ENCODE measurements around the gene METRN. TPM values are rescaled to one million over a fixed set of nuclear protein-coding genes. Genes with fewer than 3 reads are reported as not detected.
A peak's percentile ranks its signal among the peaks of the same experiment; 100 is the strongest.
"Not testable (repeated sequence)": the region's sequence is repeated elsewhere in the genome, so short reads cannot be mapped to it uniquely, and the experiment has no call there.

The METRN gene
- total and polyA plus RNA-seq, 7 experiments from 2014 or later = 3.7 to 5.1 (median 4.8) TPM

- Mint-ChIP-seq H3K27ac (peak overlapping the region in 4 of 9 donors; percentile 20 to 78 (median 52)), H3K4me1 (peaks cover 0 to 16% (median 6%) of the 10 kb centered on the region in 7 donors), H3K36me3 (peaks cover 0 to 12% (median under 1%) of the 10 kb centered on the region in 5 donors), H3K4me3 (peak overlapping the region; percentile 63 to 85 (median 80)), H3K9me3 (no peaks in the 10 kb centered on the region), H3K27me3 (no peaks in the 10 kb centered on the region)
- CTCF ChIA-PET = interaction anchor here (1.0 to 3.8 kb wide), 3 partner anchors 10 to 28 kb away, joined by 3 to 15 read pairs (median 5); partner anchors contain the start of genes CCDC78 and HAGHL
- no peak for DNase-seq
- Histone ChIP-seq H3K27me3 (ENCODE audit: control insufficient read depth in 2 of 2, insufficient read depth in 2 of 2, low read length in 2 of 2) (no peaks in the 10 kb centered on the region), H3K4me1 (ENCODE audit: control insufficient read depth in 2 of 2, insufficient read depth in 2 of 2, low read length in 2 of 2) (peaks cover 4 to 10% of the 10 kb centered on the region in 2 donors), H3K36me3 (ENCODE audit: control insufficient read depth in 2 of 3, insufficient read depth in 3 of 3, low read length in 3 of 3) (peaks cover 0 to 29% (median 3%) of the 10 kb centered on the region in 3 experiments), H3K4me3 (ENCODE audit: low read length) (peak overlapping the region; percentile 81), H3K27ac (ENCODE audit: low read depth, low read length) (peak overlapping the region; percentile 86), H3K9me3 (ENCODE audit: control insufficient read depth in 2 of 3, low read length in 3 of 3) (no peaks in the 10 kb centered on the region)
- ATAC-seq = peak; percentile 3
- intact Hi-C loops (cut with micrococcal nuclease) = loop anchor here (2.0 kb wide), 5 partner anchors 14 to 340 kb away; partner anchors contain the start of genes CCDC78 (in 1 of the 2), CHTF18 (in 1 of the 2), DECR2 (in 1 of the 2) and HAGHL (in 1 of the 2)
- POLR2A ChIA-PET = interaction anchor here (1.1 to 2.5 kb wide), 7 partner anchors 9 to 48 kb away, joined by 3 to 11 read pairs (median 4); partner anchors contain the start of genes ANTKMT, CCDC78, CHTF18 and RPUSD1
These were observed 25.5 kb downstream of the METRN start for GRCh38 chr16:740459-740763.

GRCh38 chr16:740764-741505 is 26.0 kb downstream of the METRN start, which contains the start of gene CIAO3:
TSS of gene CIAO3 (minus strand) at chr16:740997. CDS start at chr16:740985, 12 bp downstream.
- POLR2A ChIA-PET = interaction anchor here (1.0 to 2.5 kb wide), 9 partner anchors 8 to 47 kb away, joined by 3 to 11 read pairs (median 4); partner anchors contain the start of genes ANTKMT, CCDC78, CHTF18 and RPUSD1
- peaks cover 0 to 16% (median 5%) of the 10 kb centered on the region in 7 donors for H3K4me1 Mint-ChIP-seq
- Histone ChIP-seq H3K27me3 (ENCODE audit: control insufficient read depth in 2 of 2, insufficient read depth in 2 of 2, low read length in 2 of 2) (no peaks in the 10 kb centered on the region), H3K36me3 (ENCODE audit: control insufficient read depth in 2 of 3, insufficient read depth in 3 of 3, low read length in 3 of 3) (peaks cover 0 to 25% (median 2%) of the 10 kb centered on the region in 3 experiments), H3K4me3 (ENCODE audit: low read length) (peak within 1 kb of the TSS; percentile 81), H3K27ac (ENCODE audit: low read depth, low read length) (peak within 1 kb of the TSS; percentile 86), H3K9me3 (ENCODE audit: control insufficient read depth in 2 of 3, low read length in 3 of 3) (no peaks in the 10 kb centered on the region), H3K4me1 (ENCODE audit: control insufficient read depth in 2 of 2, insufficient read depth in 2 of 2, low read length in 2 of 2) (peaks cover 4 to 10% of the 10 kb centered on the region in 2 donors)
- peak within 1 kb of the TSS; percentile 63 to 85 (median 80) for H3K4me3 Mint-ChIP-seq
- H3K36me3 Mint-ChIP-seq = peaks cover 0 to 11% (median 0%) of the 10 kb centered on the region in 5 donors
- H3K27ac Mint-ChIP-seq = peak within 1 kb of the TSS in 7 of 9 donors; percentile 26 to 81 (median 77)
- H3K9me3 Mint-ChIP-seq = no peaks in the 10 kb centered on the region
- CTCF ChIA-PET = interaction anchor here (0.7 to 3.8 kb wide), 7 partner anchors 9 to 608 kb away, joined by 3 to 15 read pairs (median 3); partner anchors contain the start of genes CCDC78 and HAGHL
- ATAC-seq (peak; percentile 93), DNase-seq (peak; percentile 85 to 99 (median 91))
- intact Hi-C loops (cut with micrococcal nuclease) = loop anchor here (1.0 to 2.0 kb wide), 8 partner anchors 13 to 340 kb away; partner anchors contain the start of genes CHTF18 (in 2 of the 2), RPUSD1 (in 2 of the 2), CCDC78 (in 1 of the 2) and DECR2 (in 1 of the 2)
- no peaks in the 10 kb centered on the region for H3K27me3 Mint-ChIP-seq

GRCh38 chr16:741986-742629 is 27.2 kb downstream of the METRN start:
- Histone ChIP-seq H3K4me1 (ENCODE audit: control insufficient read depth in 2 of 2, insufficient read depth in 2 of 2, low read length in 2 of 2) (peaks cover 4 to 10% of the 10 kb centered on the region in 2 donors), H3K36me3 (ENCODE audit: control insufficient read depth in 2 of 3, insufficient read depth in 3 of 3, low read length in 3 of 3) (peaks cover 0 to 13% (median 0%) of the 10 kb centered on the region in 3 experiments), H3K9me3 (ENCODE audit: control insufficient read depth in 2 of 3, low read length in 3 of 3) (no peaks in the 10 kb centered on the region), H3K27ac (ENCODE audit: low read depth, low read length) (no peak overlapping the region), H3K4me3 (ENCODE audit: low read length) (no peak overlapping the region), H3K27me3 (ENCODE audit: control insufficient read depth in 2 of 2, insufficient read depth in 2 of 2, low read length in 2 of 2) (no peaks in the 10 kb centered on the region)
- H3K4me1 Mint-ChIP-seq = peaks cover 0 to 16% (median 5%) of the 10 kb centered on the region in 7 donors
- H3K4me3 Mint-ChIP-seq = peak overlapping the region in 9 of 10 donors; percentile 31 to 82 (median 65)
- ChIA-PET CTCF (interaction anchor here (0.7 to 3.8 kb wide), 3 partner anchors 8 to 30 kb away, joined by 3 to 15 read pairs (median 4); no protein-coding TSS in a partner anchor), POLR2A (interaction anchor here (0.7 to 1.7 kb wide), 2 partner anchors 14 to 21 kb away, joined by 3 to 5 read pairs; partner anchors contain the start of gene ANTKMT)
- peaks cover 0 to 10% (median 0%) of the 10 kb centered on the region in 5 donors for H3K36me3 Mint-ChIP-seq
- peak overlapping the region in 2 of 9 donors; percentile 26 to 38 for H3K27ac Mint-ChIP-seq
- no peaks in the 10 kb centered on the region for H3K9me3 Mint-ChIP-seq
- no peak for ATAC-seq
- no peaks in the 10 kb centered on the region for H3K27me3 Mint-ChIP-seq
- no peak for DNase-seq
- intact Hi-C loops (cut with micrococcal nuclease) = loop anchor here (1.0 to 2.0 kb wide), 8 partner anchors 14 to 341 kb away; partner anchors contain the start of genes CHTF18 (in 2 of the 2), RPUSD1 (in 2 of the 2), CCDC78 (in 1 of the 2) and DECR2 (in 1 of the 2)

- DNase-seq; ATAC-seq; intact Hi-C loops (cut with micrococcal nuclease); H3K9me3 ChIP-seq (ENCODE audit: control insufficient read depth in 2 of 3, low read length in 3 of 3); H3K27ac Mint-ChIP-seq; H3K4me1 ChIP-seq (ENCODE audit: control insufficient read depth in 2 of 2, insufficient read depth in 2 of 2, low read length in 2 of 2); H3K4me3 ChIP-seq (ENCODE audit: low read length); H3K9me3 Mint-ChIP-seq; H3K27ac ChIP-seq (ENCODE audit: low read depth, low read length); H3K36me3 Mint-ChIP-seq; H3K36me3 ChIP-seq (ENCODE audit: control insufficient read depth in 2 of 3, insufficient read depth in 3 of 3, low read length in 3 of 3); H3K27me3 Mint-ChIP-seq; H3K27me3 ChIP-seq (ENCODE audit: control insufficient read depth in 2 of 2, insufficient read depth in 2 of 2, low read length in 2 of 2): not testable (repeated sequence)
- CTCF ChIA-PET = interaction anchor here (3.8 kb wide), 1 partner anchor 31 kb away, joined by 15 read pairs; no protein-coding TSS in a partner anchor
- POLR2A ChIA-PET = interaction anchor here (0.6 to 0.7 kb wide), 2 partner anchors 22 to 28 kb away, joined by 3 read pairs; partner anchors contain the start of genes ANTKMT and METRN
- Mint-ChIP-seq H3K4me3 (peak overlapping the region in 1 of 10 donors; percentile 56), H3K4me1 (peaks cover 0 to 14% (median 4%) of the 10 kb centered on the region in 7 donors)
These were observed 28.0 kb downstream of the METRN start for GRCh38 chr16:742894-743293.

- Mint-ChIP-seq H3K9me3 (no peaks in the 10 kb centered on the region), H3K4me1 (peaks cover 0 to 13% (median 4%) of the 10 kb centered on the region in 7 donors), H3K36me3 (peaks cover 0 to 2% (median 0%) of the 10 kb centered on the region in 5 donors), H3K4me3 (no peak overlapping the region), H3K27me3 (no peaks in the 10 kb centered on the region), H3K27ac (no peak overlapping the region)
- DNase-seq (no peak), ATAC-seq (no peak)
- intact Hi-C loops (cut with micrococcal nuclease) = no loop called here
- Histone ChIP-seq H3K27me3 (ENCODE audit: control insufficient read depth in 2 of 2, insufficient read depth in 2 of 2, low read length in 2 of 2) (no peaks in the 10 kb centered on the region), H3K27ac (ENCODE audit: low read depth, low read length) (no peak overlapping the region), H3K9me3 (ENCODE audit: control insufficient read depth in 2 of 3, low read length in 3 of 3) (no peaks in the 10 kb centered on the region), H3K4me3 (ENCODE audit: low read length) (no peak overlapping the region), H3K4me1 (ENCODE audit: control insufficient read depth in 2 of 2, insufficient read depth in 2 of 2, low read length in 2 of 2) (peaks cover 4 to 10% of the 10 kb centered on the region in 2 donors), H3K36me3 (ENCODE audit: control insufficient read depth in 2 of 3, insufficient read depth in 3 of 3, low read length in 3 of 3) (peaks cover 0 to 3% (median 0%) of the 10 kb centered on the region in 3 experiments)
- CTCF ChIA-PET = interaction anchor here (0.6 to 3.8 kb wide), 2 partner anchors 32 to 41 kb away, joined by 4 to 15 read pairs; no protein-coding TSS in a partner anchor
- POLR2A ChIA-PET = no interaction called here
These were observed 29.0 kb downstream of the METRN start for GRCh38 chr16:743794-744500.

Measured in naive thymus-derived CD4-positive, alpha-beta T cell (primary cell).